Naive thymus-derived CD8-positive, alpha-beta T cell (primary cell): ENCODE measurements around the gene IL2RG. TPM values are rescaled to one million over a fixed set of nuclear protein-coding genes. Genes with fewer than 3 reads are reported as not detected.

Experiments
- ATAC-seq, 2 donors: fragments of 150-1000 bp; cut with Tn5 transposase in 1 of 2; sonication (Bioruptor Pico), chemical (Tn5 transposase) in 1 of 2; 1 replicate in 1 of 2; 2 replicates in 1 of 2; pipeline ENCODE4 v1.10.0; 2021; ENCODE audit warnings: mild to moderate bottlenecking in 2 of 2, moderate library complexity in 2 of 2
- POLR2A ChIA-PET: fragments of 350-600 bp; sonication (Branson Sonifier 250); formaldehyde crosslinking; loops from one replicate; lab custom pipeline; 2021; ENCODE audit warnings: antibody characterized with exemption; lab: Charles Lee
- DNase-seq, 10 donors: peaks; one replicate each; pipeline versions ENCODE4 v3.0.0 to v3.0.0-alpha.2; 2020 to 2022
- H3K27ac Mint-ChIP-seq, 10 donors: one replicate each; pipeline ENCODE4 v1.8.0; 2020 to 2022; ENCODE audit warnings: mild to moderate bottlenecking in 10 of 10, mixed read lengths in 10 of 10, moderate library complexity in 4 of 10, inconsistent platforms in 1 of 10
- H3K27me3 Mint-ChIP-seq, 5 donors: one replicate each; pipeline ENCODE4 v1.8.0; 2021 to 2022; ENCODE audit warnings: mixed read lengths in 5 of 5
- H3K36me3 Mint-ChIP-seq, 3 donors: one replicate each; pipeline ENCODE4 v1.8.0; 2020 to 2022; ENCODE audit warnings: mixed read lengths in 3 of 3, mild to moderate bottlenecking in 2 of 3, inconsistent platforms in 1 of 3
- H3K4me1 Mint-ChIP-seq, 4 donors: one replicate each; pipeline ENCODE4 v1.8.0; 2021 to 2022; ENCODE audit warnings: mixed read lengths in 4 of 4
- H3K4me3 Mint-ChIP-seq, 10 donors: one replicate each; pipeline ENCODE4 v1.8.0; 2020 to 2022; ENCODE audit warnings: mild to moderate bottlenecking in 10 of 10, mixed read lengths in 10 of 10, moderate library complexity in 6 of 10, inconsistent platforms in 1 of 10
- H3K9me3 Mint-ChIP-seq, 9 donors: one replicate each; pipeline ENCODE4 v1.8.0; 2020 to 2022; ENCODE audit warnings: mixed read lengths in 9 of 9, mild to moderate bottlenecking in 3 of 9, inconsistent platforms in 1 of 9, moderate library complexity in 1 of 9
- polyA plus RNA-seq, 3 donors: library from polyadenylated mRNA; unstranded; fragments of 300-500 nt; fragmentation: Illumina TruSeq; gene quantifications; one replicate each; pipeline ENCODE4 v1.2.3, GENCODE V29; 2021
- total RNA-seq, 8 experiments: library from RNA in 2 of 8; stranded (reverse) in 2 of 8; gene quantifications; one replicate each; pipeline ENCODE4 v1.2.3 and lab custom pipeline; 2021 to 2026

IL2RG gene
- total and polyA plus RNA-seq, 5 experiments from 2014 or later, result 286 to 951 (median 920) TPM

DNA sequence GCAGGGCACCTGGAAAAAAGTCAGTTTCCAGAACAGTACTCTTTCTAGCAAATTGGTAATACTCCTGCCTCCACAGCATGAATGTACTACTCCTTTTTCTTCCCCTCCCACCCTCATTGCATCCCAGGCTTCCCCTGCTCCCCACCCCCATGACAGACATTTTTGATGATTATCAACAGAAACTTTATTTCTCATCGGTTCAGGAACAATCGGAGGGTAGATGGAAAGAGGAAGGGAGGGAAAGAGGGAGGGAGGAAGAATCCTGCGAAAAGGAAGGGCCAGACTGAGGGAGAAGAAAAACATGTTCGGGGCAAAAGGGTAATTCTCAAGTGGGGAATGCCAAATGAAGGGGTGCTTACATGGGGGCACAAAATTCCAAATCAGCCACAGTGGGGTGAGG lies 4.1 kb downstream of the IL2RG start:
- Mint-ChIP-seq H3K36me3 (peaks cover 16 to 54% (median 33%) of the 10 kb centered on the region in 3 donors), H3K4me3 (peak overlapping the region; percentile 83 to 98 (median 96)), H3K27ac (peak overlapping the region; percentile 92 to 100 (median 98)), H3K4me1 (peaks cover 34 to 83% (median 68%) of the 10 kb centered on the region in 4 donors), H3K27me3 (peaks cover 0 to 2% (median 0%) of the 10 kb centered on the region in 5 donors), H3K9me3 (no peaks in the 10 kb centered on the region)
- ATAC-seq, result no peak
- POLR2A ChIA-PET, result interaction anchor here (10.6 kb wide), 1 partner anchor 11 kb away, joined by 134 read pairs; the partner anchor contains the start of gene MED12
- DNase-seq, result no peak

- Mint-ChIP-seq H3K27me3 (peaks cover 0 to 2% (median 0%) of the 10 kb centered on the region in 5 donors), H3K4me1 (peaks cover 33 to 86% (median 71%) of the 10 kb centered on the region in 4 donors), H3K9me3 (no peaks in the 10 kb centered on the region), H3K4me3 (peak within 1 kb of the TSS; percentile 83 to 98 (median 96)), H3K27ac (peak within 1 kb of the TSS; percentile 92 to 100 (median 98)), H3K36me3 (peaks cover 15 to 54% (median 33%) of the 10 kb centered on the region in 3 donors)
- ATAC-seq (peak in 1 of 2 donors; percentile 16), DNase-seq (no peak)
- POLR2A ChIA-PET, result interaction anchor here (0.9 to 10.6 kb wide), 4 partner anchors 8 to 973 kb away, joined by 3 to 134 read pairs (median 8); partner anchors contain the start of genes FOXO4, IGBP1 and MED12
Measured at GRCh38 chrX:71106427-71106826, 5.0 kb downstream of the IL2RG start, which contains the start of gene CXorf65. Gene CXorf65 (minus strand): TSS chrX:71106740. CDS start chrX:71106556, 184 bp downstream.

GRCh38 chrX:71105628-71106027 lies 5.7 kb downstream of the IL2RG start:
- DNase-seq (no peak), ATAC-seq (peak in 1 of 2 donors; percentile 3)
- peaks cover 39 to 91% (median 79%) of the 10 kb centered on the region in 4 donors for H3K4me1 Mint-ChIP-seq
- peaks cover 7 to 53% (median 29%) of the 10 kb centered on the region in 3 donors for H3K36me3 Mint-ChIP-seq
- H3K9me3 Mint-ChIP-seq, result no peaks in the 10 kb centered on the region
- POLR2A ChIA-PET, result interaction anchor here (0.9 to 10.6 kb wide), 5 partner anchors 8 to 972 kb away, joined by 3 to 134 read pairs (median 7); partner anchors contain the start of genes FOXO4, IGBP1 and MED12
- H3K27ac Mint-ChIP-seq, result peak overlapping the region; percentile 87 to 99 (median 96)
- peak overlapping the region; percentile 38 to 98 (median 80) for H3K4me3 Mint-ChIP-seq
- H3K27me3 Mint-ChIP-seq, result no peaks in the 10 kb centered on the region

DNA sequence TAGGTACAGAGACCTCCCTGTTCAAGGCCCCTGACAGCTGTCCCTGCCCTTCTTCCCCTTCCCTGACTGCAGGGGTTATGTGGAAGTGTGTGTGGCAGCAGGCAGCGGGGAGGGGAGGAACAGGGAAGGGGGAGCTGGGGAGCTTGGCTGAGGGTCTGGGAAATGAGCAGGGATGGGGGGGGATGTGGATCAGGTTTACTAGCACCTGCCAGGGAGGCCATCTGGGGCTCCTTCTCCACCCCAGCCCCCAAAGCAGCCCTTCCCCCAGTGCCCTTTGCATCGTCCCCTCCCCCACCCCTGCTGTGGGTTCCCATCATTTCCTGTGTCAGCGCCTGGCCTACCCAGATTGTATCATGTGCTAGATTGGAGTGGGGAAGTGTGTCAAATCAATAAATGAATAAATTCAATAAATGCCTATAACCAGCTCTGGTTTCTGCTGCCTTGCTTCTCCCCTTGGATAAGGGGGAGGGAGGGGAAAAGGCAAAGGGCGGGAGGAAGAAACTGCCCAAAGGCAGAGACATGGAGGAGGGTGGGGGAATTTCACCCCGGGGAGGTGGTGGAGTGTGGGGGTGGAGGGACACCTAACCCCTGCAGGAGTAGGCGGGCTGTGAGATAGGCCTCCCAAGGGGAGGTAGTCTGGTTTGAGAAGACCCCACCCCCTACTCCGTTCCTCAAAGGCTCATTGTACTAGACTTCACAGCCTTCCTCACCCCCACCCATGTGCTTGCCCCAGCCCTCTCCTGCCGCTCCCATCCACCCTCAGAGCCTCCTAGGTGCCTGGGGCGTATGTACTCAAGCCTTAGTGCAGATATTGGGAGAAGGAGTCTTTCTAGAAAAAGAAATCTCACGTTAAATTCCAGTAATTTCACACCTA lies 8.0 kb downstream of the IL2RG start:
- DNase-seq, result peak; percentile 28 to 78 (median 50)
- POLR2A ChIA-PET, result interaction anchor here (0.9 to 10.6 kb wide), 9 partner anchors 8 to 430 kb away, joined by 3 to 134 read pairs (median 5); partner anchors contain the start of genes IL2RG, MED12, NONO and OGT
- Mint-ChIP-seq H3K36me3 (peaks cover 0 to 31% (median 10%) of the 10 kb centered on the region in 3 donors), H3K4me1 (peaks cover 39 to 90% (median 89%) of the 10 kb centered on the region in 4 donors), H3K4me3 (peak overlapping the region; percentile 73 to 88 (median 80)), H3K27me3 (no peaks in the 10 kb centered on the region), H3K9me3 (no peaks in the 10 kb centered on the region), H3K27ac (peak overlapping the region; percentile 90 to 97 (median 94))
- ATAC-seq, result peak; percentile 41 to 58

DNA sequence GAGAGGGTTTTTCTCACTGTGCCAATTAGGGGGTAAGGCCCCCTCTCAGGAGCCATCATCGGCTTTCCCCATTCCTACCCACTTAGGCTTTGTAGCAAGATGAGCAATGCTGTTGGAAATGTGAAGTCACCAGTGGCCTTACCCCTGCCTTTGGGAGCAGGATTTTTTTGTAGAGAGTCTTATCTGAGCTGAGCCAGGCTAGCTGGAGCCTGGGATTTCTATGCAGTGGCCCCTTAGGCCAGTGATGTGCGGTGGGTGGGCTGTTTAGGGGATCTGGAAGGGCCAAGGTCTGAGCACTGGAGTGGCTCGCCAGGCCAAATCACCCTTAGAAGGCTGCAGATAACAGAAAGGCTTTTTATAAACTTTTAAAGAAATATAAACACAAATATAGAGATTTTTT lies 9.1 kb downstream of the IL2RG start:
- POLR2A ChIA-PET, result interaction anchor here (0.9 to 10.6 kb wide), 10 partner anchors 9 to 264 kb away, joined by 3 to 134 read pairs (median 5); partner anchors contain the start of genes IL2RG, MED12 and TAF1
- no peak for DNase-seq
- H3K27ac Mint-ChIP-seq, result peak overlapping the region; percentile 90 to 97 (median 94)
- no peaks in the 10 kb centered on the region for H3K9me3 Mint-ChIP-seq
- H3K27me3 Mint-ChIP-seq, result no peaks in the 10 kb centered on the region
- H3K36me3 Mint-ChIP-seq, result peaks cover 0 to 21% (median 5%) of the 10 kb centered on the region in 3 donors
- ATAC-seq, result no peak
- H3K4me1 Mint-ChIP-seq, result peaks cover 36 to 89% (median 85%) of the 10 kb centered on the region in 4 donors
- H3K4me3 Mint-ChIP-seq, result peak overlapping the region in 7 of 10 donors; percentile 12 to 88 (median 66)

- ATAC-seq (peak; percentile 35 to 45), DNase-seq (peak in 4 of 10 donors; percentile 14 to 70 (median 24))
- Mint-ChIP-seq H3K4me1 (peaks cover 28 to 83% (median 79%) of the 10 kb centered on the region in 4 donors), H3K36me3 (peaks cover 0 to 7% (median 1%) of the 10 kb centered on the region in 3 donors), H3K9me3 (no peaks in the 10 kb centered on the region), H3K27ac (peak overlapping the region; percentile 77 to 97 (median 93)), H3K4me3 (peak overlapping the region in 6 of 10 donors; percentile 28 to 77 (median 51)), H3K27me3 (no peaks in the 10 kb centered on the region)
- POLR2A ChIA-PET, result interaction anchor here (0.6 to 10.6 kb wide), 13 partner anchors 9 to 265 kb away, joined by 3 to 134 read pairs (median 5); partner anchors contain the start of genes IL2RG, MED12, SNX12 and TAF1
Measured at GRCh38 chrX:71100581-71101505, 10.5 kb downstream of the IL2RG start.

GRCh38 chrX:71099736-71100135 lies 11.6 kb downstream of the IL2RG start:
- peaks cover 0 to 3% (median 0%) of the 10 kb centered on the region in 3 donors for H3K36me3 Mint-ChIP-seq
- ATAC-seq (no peak), DNase-seq (no peak)
- peak overlapping the region in 8 of 10 donors; percentile 13 to 71 (median 54) for H3K4me3 Mint-ChIP-seq
- H3K27me3 Mint-ChIP-seq, result no peaks in the 10 kb centered on the region
- peaks cover 27 to 81% (median 77%) of the 10 kb centered on the region in 4 donors for H3K4me1 Mint-ChIP-seq
- POLR2A ChIA-PET, result interaction anchor here (1.0 to 10.6 kb wide), 8 partner anchors 8 to 267 kb away, joined by 3 to 134 read pairs (median 12); partner anchors contain the start of genes IL2RG, MED12 and TAF1
- H3K9me3 Mint-ChIP-seq, result no peaks in the 10 kb centered on the region
- peak overlapping the region in 9 of 10 donors; percentile 64 to 92 (median 84) for H3K27ac Mint-ChIP-seq

- H3K27ac Mint-ChIP-seq, result peak overlapping the region in 8 of 10 donors; percentile 64 to 91 (median 85)
- H3K27me3 Mint-ChIP-seq, result no peaks in the 10 kb centered on the region
- POLR2A ChIA-PET, result interaction anchor here (1.0 to 10.6 kb wide), 7 partner anchors 9 to 267 kb away, joined by 3 to 134 read pairs (median 11); partner anchors contain the start of genes IL2RG, MED12 and TAF1
- DNase-seq (no peak), ATAC-seq (no peak)
- peak overlapping the region in 6 of 10 donors; percentile 13 to 71 (median 54) for H3K4me3 Mint-ChIP-seq
- no peaks in the 10 kb centered on the region for H3K9me3 Mint-ChIP-seq
- H3K4me1 Mint-ChIP-seq, result peaks cover 26 to 74% (median 70%) of the 10 kb centered on the region in 4 donors
- peaks cover 0 to 3% (median 0%) of the 10 kb centered on the region in 3 donors for H3K36me3 Mint-ChIP-seq
Measured at GRCh38 chrX:71098951-71099506, 12.3 kb downstream of the IL2RG start.

GRCh38 chrX:71098302-71098701 lies 13.1 kb downstream of the IL2RG start:
- Mint-ChIP-seq H3K9me3 (no peaks in the 10 kb centered on the region), H3K36me3 (peaks cover 0 to 3% (median 0%) of the 10 kb centered on the region in 3 donors), H3K27me3 (no peaks in the 10 kb centered on the region), H3K4me3 (peak overlapping the region; percentile 16 to 71 (median 59)), H3K4me1 (peaks cover 22 to 66% (median 63%) of the 10 kb centered on the region in 4 donors), H3K27ac (peak overlapping the region in 9 of 10 donors; percentile 25 to 87 (median 82))
- POLR2A ChIA-PET, result interaction anchor here (1.1 to 1.3 kb wide), 2 partner anchors 20 to 31 kb away, joined by 3 to 4 read pairs; partner anchors contain the start of gene MED12
- ATAC-seq (peak; percentile 42 to 43), DNase-seq (peak; percentile 64 to 90 (median 75))

GRCh38 chrX:71096760-71097032 lies 14.7 kb downstream of the IL2RG start:
- H3K4me3 Mint-ChIP-seq, result peak overlapping the region; percentile 91 to 96 (median 94)
- POLR2A ChIA-PET, result interaction anchor here (1.2 to 2.1 kb wide), 7 partner anchors 9 to 86 kb away, joined by 3 to 17 read pairs (median 5); partner anchors contain the start of genes IL2RG, MED12 and SNX12
- peaks cover 20 to 52% (median 48%) of the 10 kb centered on the region in 4 donors for H3K4me1 Mint-ChIP-seq
- no peak for ATAC-seq
- H3K9me3 Mint-ChIP-seq, result no peaks in the 10 kb centered on the region
- no peak for DNase-seq
- H3K36me3 Mint-ChIP-seq, result peaks cover 0 to 3% (median 0%) of the 10 kb centered on the region in 3 donors
- peak overlapping the region in 9 of 10 donors; percentile 43 to 99 (median 96) for H3K27ac Mint-ChIP-seq
- H3K27me3 Mint-ChIP-seq, result no peaks in the 10 kb centered on the region
